Astrocyte (in vitro differentiated cells and primary cell): ENCODE results near the gene HNF4A. TPM values are rescaled to one million over a fixed set of nuclear protein-coding genes. Genes with fewer than 3 reads are reported as not detected.

Experiments
- DNase-seq: peaks from one replicate; pipeline ENCODE4 v3.0.0-alpha.2; 2010; ENCODE audit warnings: low read depth
- FAIRE-seq: peaks from 2 replicates; lab custom pipeline; 2011; peaks lifted over from hg19 to GRCh38; lab: Jason Lieb, UNC
- H2AFZ ChIP-seq: 2 replicates; pipeline ENCODE4 v1.6.0; 2012; ENCODE audit warnings: low read depth, low read length, inconsistent platforms
- H3K27ac ChIP-seq: 2 replicates; pipeline ENCODE4 v1.5.1; 2011; ENCODE audit warnings: low read depth, low read length, inconsistent platforms
- H3K27me3 ChIP-seq: 2 replicates; pipeline ENCODE4 v1.6.0; 2011; ENCODE audit warnings: low read length, inconsistent platforms; ENCODE audit not compliant: insufficient read depth
- H3K36me3 ChIP-seq: 2 replicates; pipeline ENCODE4 v1.5.1; 2011; ENCODE audit warnings: low read length, inconsistent platforms; ENCODE audit not compliant: insufficient read depth
- H3K4me1 ChIP-seq: 2 replicates; pipeline ENCODE4 v1.5.1; 2011; ENCODE audit warnings: low read length, inconsistent platforms; ENCODE audit not compliant: insufficient read depth
- H3K4me2 ChIP-seq: 2 replicates; pipeline ENCODE4 v1.6.0; 2012; ENCODE audit warnings: low read length, inconsistent platforms
- H3K4me3 ChIP-seq: 2 replicates; pipeline ENCODE4 v1.5.1; 2011; ENCODE audit warnings: low read depth, mild to moderate bottlenecking, low read length, inconsistent platforms; ENCODE audit not compliant: insufficient read depth
- H3K79me2 ChIP-seq: 2 replicates; pipeline ENCODE4 v1.6.0; 2012; ENCODE audit warnings: mild to moderate bottlenecking, low read length, inconsistent platforms; ENCODE audit not compliant: insufficient read depth
- H3K9ac ChIP-seq: 2 replicates; pipeline ENCODE4 v1.6.0; 2012; ENCODE audit warnings: mild to moderate bottlenecking, low read length, inconsistent platforms
- H3K9me3 ChIP-seq: 2 replicates; pipeline ENCODE4 v1.5.1; 2012; ENCODE audit warnings: low read depth, mild to moderate bottlenecking, low read length, inconsistent platforms; ENCODE audit not compliant: insufficient read depth
- H4K20me1 ChIP-seq: 2 replicates; pipeline ENCODE4 v1.6.0; 2012; ENCODE audit warnings: low read length, inconsistent platforms; ENCODE audit not compliant: insufficient read depth
- H3K27ac Mint-ChIP-seq: one replicate; pipeline ENCODE4 v1.8.0; 2021; ENCODE audit warnings: mild to moderate bottlenecking, mixed read lengths; ENCODE audit not compliant: unreplicated experiment
- H3K27me3 Mint-ChIP-seq: one replicate; pipeline ENCODE4 v1.8.0; 2021; ENCODE audit warnings: low read depth, mixed read lengths; ENCODE audit not compliant: unreplicated experiment
- H3K36me3 Mint-ChIP-seq: one replicate; pipeline ENCODE4 v1.8.0; 2021; ENCODE audit warnings: low read depth, mixed read lengths; ENCODE audit not compliant: unreplicated experiment
- H3K4me1 Mint-ChIP-seq: one replicate; pipeline ENCODE4 v1.8.0; 2021; ENCODE audit warnings: low read depth, mixed read lengths; ENCODE audit not compliant: unreplicated experiment
- H3K4me3 Mint-ChIP-seq: one replicate; pipeline ENCODE4 v1.8.0; 2021; ENCODE audit warnings: mild to moderate bottlenecking, moderate library complexity, mixed read lengths; ENCODE audit not compliant: unreplicated experiment
- H3K9me3 Mint-ChIP-seq: one replicate; pipeline ENCODE4 v1.8.0; 2021; ENCODE audit warnings: mild to moderate bottlenecking, mixed read lengths; ENCODE audit not compliant: unreplicated experiment
- EZH2 ChIP-seq: IDR thresholded peaks from 2 replicates; pipeline ENCODE4 v1.6.1; 2012; ENCODE audit warnings: mild to moderate bottlenecking, low read length, inconsistent platforms; ENCODE audit not compliant: insufficient read depth
- total RNA-seq: library from RNA; stranded (reverse); gene quantifications from 2 replicates; pipeline ENCODE4 v1.2.1, GENCODE V29; 2021
- TF ChIP-seq, protein P1 (sequence below): IDR thresholded peaks from 2 replicates; pipeline ENCODE4 v1.5.1; 2011; ENCODE audit warnings: low read depth, mild to moderate bottlenecking, inconsistent platforms, low read length, moderate library complexity; ENCODE audit not compliant: insufficient read depth

HNF4A gene
- total RNA-seq, 1 donor from 2014 or later, result not detected

DNA sequence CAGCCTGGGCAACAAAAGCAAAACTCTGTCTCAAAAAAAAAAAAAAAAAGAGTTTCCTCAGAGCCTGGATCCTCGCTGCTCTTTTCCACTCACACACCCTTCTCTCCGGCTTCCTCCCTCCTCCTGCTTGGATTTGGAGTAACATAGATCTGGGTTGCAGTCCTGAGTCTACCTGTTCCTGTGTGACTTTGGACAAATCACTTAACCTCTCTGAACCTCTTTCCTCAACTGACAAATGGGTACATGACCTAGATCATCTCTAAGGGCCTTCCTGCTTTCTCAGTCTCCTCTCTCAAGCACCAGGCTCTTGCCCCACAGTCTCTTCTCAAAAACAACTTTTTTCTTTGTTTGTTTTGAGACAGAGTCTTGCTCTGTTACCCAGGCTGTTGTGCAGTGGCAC lies 24.3 kb upstream of the HNF4A start:
- no peaks in the 10 kb centered on the region for H3K4me1 ChIP-seq
- H4K20me1 ChIP-seq, result no peaks in the 10 kb centered on the region
- H3K79me2 ChIP-seq, result no peaks in the 10 kb centered on the region
- no peaks in the 10 kb centered on the region for H3K9me3 Mint-ChIP-seq
- no peak overlapping the region for H3K27ac ChIP-seq
- DNase-seq, result no peak
- no peak overlapping the region for H2AFZ ChIP-seq
- H3K27me3 ChIP-seq, result peaks cover 17% of the 10 kb centered on the region
- H3K4me2 ChIP-seq, result no peak overlapping the region
- H3K4me3 ChIP-seq, result no peak overlapping the region
- no peaks in the 10 kb centered on the region for H3K9me3 ChIP-seq
- H3K36me3 Mint-ChIP-seq, result no peaks in the 10 kb centered on the region
- no peak overlapping the region for H3K27ac Mint-ChIP-seq
- no peaks in the 10 kb centered on the region for H3K36me3 ChIP-seq
- no peak for FAIRE-seq
- no peak overlapping the region for H3K9ac ChIP-seq
- H3K4me1 Mint-ChIP-seq, result peaks cover 13% of the 10 kb centered on the region
- TF ChIP-seq, protein P1, sequence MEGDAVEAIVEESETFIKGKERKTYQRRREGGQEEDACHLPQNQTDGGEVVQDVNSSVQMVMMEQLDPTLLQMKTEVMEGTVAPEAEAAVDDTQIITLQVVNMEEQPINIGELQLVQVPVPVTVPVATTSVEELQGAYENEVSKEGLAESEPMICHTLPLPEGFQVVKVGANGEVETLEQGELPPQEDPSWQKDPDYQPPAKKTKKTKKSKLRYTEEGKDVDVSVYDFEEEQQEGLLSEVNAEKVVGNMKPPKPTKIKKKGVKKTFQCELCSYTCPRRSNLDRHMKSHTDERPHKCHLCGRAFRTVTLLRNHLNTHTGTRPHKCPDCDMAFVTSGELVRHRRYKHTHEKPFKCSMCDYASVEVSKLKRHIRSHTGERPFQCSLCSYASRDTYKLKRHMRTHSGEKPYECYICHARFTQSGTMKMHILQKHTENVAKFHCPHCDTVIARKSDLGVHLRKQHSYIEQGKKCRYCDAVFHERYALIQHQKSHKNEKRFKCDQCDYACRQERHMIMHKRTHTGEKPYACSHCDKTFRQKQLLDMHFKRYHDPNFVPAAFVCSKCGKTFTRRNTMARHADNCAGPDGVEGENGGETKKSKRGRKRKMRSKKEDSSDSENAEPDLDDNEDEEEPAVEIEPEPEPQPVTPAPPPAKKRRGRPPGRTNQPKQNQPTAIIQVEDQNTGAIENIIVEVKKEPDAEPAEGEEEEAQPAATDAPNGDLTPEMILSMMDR, result no peak
- TF ChIP-seq EZH2, result no peak
- H3K4me3 Mint-ChIP-seq, result no peak overlapping the region
- H3K27me3 Mint-ChIP-seq, result peaks cover 9% of the 10 kb centered on the region

DNA sequence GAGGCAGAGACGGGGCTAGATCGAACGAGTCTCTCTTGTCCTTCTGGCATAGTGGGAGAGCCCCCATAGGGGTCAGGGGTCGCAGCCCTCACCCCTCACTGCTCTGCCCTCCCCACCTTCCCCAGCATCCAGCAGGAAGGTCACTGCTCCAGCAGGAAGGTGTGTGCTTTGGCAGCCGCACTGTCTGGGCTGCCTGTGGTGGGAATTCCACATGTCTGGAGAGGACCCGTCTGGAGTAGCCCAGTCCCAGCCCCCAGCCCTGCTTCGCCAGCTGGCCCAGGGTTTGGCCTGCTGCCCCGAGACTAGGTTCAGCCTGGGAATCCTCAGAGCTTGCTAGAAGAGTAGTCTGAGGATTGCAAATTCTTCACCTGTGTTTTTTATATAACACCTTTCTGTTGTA lies 21.2 kb upstream of the HNF4A start:
- no peak overlapping the region for H3K4me3 ChIP-seq
- no peaks in the 10 kb centered on the region for H3K4me1 ChIP-seq
- Mint-ChIP-seq H3K4me1 (peaks cover 18% of the 10 kb centered on the region), H3K9me3 (peaks cover 3% of the 10 kb centered on the region), H3K27me3 (peaks cover 6% of the 10 kb centered on the region), H3K27ac (peak overlapping the region; percentile 14), H3K36me3 (no peaks in the 10 kb centered on the region), H3K4me3 (no peak overlapping the region)
- no peaks in the 10 kb centered on the region for H3K79me2 ChIP-seq
- DNase-seq, result peak; percentile 6
- H4K20me1 ChIP-seq, result no peaks in the 10 kb centered on the region
- H3K4me2 ChIP-seq, result no peak overlapping the region
- H3K9me3 ChIP-seq, result no peaks in the 10 kb centered on the region
- peaks cover 27% of the 10 kb centered on the region for H3K27me3 ChIP-seq
- TF ChIP-seq EZH2, result no peak
- TF ChIP-seq, protein P1, result no peak
- H3K36me3 ChIP-seq, result no peaks in the 10 kb centered on the region
- H3K9ac ChIP-seq, result no peak overlapping the region
- H2AFZ ChIP-seq, result no peak overlapping the region
- FAIRE-seq, result no peak
- H3K27ac ChIP-seq, result no peak overlapping the region

DNA sequence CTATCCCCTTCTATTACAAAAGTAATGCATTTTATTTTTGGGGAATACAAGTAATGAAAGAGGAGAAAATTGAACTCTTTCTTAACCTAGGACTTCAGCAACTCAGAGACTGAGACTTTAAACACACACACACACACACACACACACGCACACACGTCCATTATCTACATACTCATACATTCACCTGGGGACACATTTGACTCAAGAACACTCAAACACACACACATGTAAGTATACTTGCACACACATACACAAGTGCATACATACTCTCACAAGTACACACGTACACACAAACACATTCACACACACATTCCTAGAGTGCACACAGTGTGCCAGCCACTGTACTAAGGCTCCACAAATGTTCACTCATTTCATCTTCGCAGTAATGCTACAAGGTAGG lies 20.8 kb upstream of the HNF4A start:
- Mint-ChIP-seq H3K27me3 (peaks cover 6% of the 10 kb centered on the region), H3K27ac (no peak overlapping the region), H3K4me1 (peaks cover 18% of the 10 kb centered on the region), H3K9me3 (peaks cover 3% of the 10 kb centered on the region), H3K36me3 (no peaks in the 10 kb centered on the region), H3K4me3 (no peak overlapping the region)
- H3K27me3 ChIP-seq, result peaks cover 27% of the 10 kb centered on the region
- TF ChIP-seq, protein P1, result no peak
- no peak for TF ChIP-seq EZH2
- H3K9ac ChIP-seq, result no peak overlapping the region
- H2AFZ ChIP-seq, result no peak overlapping the region
- no peaks in the 10 kb centered on the region for H3K9me3 ChIP-seq
- no peak overlapping the region for H3K27ac ChIP-seq
- H4K20me1 ChIP-seq, result no peaks in the 10 kb centered on the region
- H3K4me3 ChIP-seq, result no peak overlapping the region
- H3K4me1 ChIP-seq, result no peaks in the 10 kb centered on the region
- no peak for DNase-seq
- FAIRE-seq, result no peak
- no peaks in the 10 kb centered on the region for H3K79me2 ChIP-seq
- no peak overlapping the region for H3K4me2 ChIP-seq
- H3K36me3 ChIP-seq, result no peaks in the 10 kb centered on the region
